OCI-LY7 (cell line): Measurements from ENCODE around the gene DNAH8. TPM values are rescaled to one million over a fixed set of nuclear protein-coding genes. Genes with fewer than 3 reads are reported as not detected.
"Not testable (repeated sequence)": the region's sequence is repeated elsewhere in the genome, so short reads cannot be mapped to it uniquely, and the experiment has no call there.

ENCODE experiments used
- BruUV-seq: library from RNA; stranded (reverse); fragments of 400-500 nt; replicated peaks from 2 replicates; lab custom pipeline; 2021; lab: Mats Ljungman, UMichigan
- CTCF ChIA-PET: fragments of 300-600 bp; sonication (Branson Sonifier 250); formaldehyde crosslinking; loops from one replicate; lab custom pipeline; 2022; ENCODE audit warnings: antibody characterized with exemption; ENCODE audit not compliant: unreplicated experiment; lab: Charles Lee
- POLR2A ChIA-PET: fragments of 300-600 bp; sonication (Branson Sonifier 250); formaldehyde crosslinking; loops from one replicate; lab custom pipeline; 2022; ENCODE audit warnings: antibody characterized with exemption; lab: Charles Lee
- DNase-seq: peaks from one replicate; pipeline ENCODE4 v3.0.0-alpha.2; 2015; ENCODE audit warnings: low spot score
- H2AFZ ChIP-seq: fragments of 200-600 bp; sonication (generic), shearing (Covaris generic); 2 replicates; pipeline ENCODE4 v1.6.1; 2014; ENCODE audit warnings: mild to moderate bottlenecking, antibody characterized with exemption, low read length, moderate library complexity
- H3K27ac ChIP-seq: fragments of 200-600 bp; sonication (generic); 2 replicates; pipeline ENCODE4 v1.5.1; 2014; ENCODE audit warnings: mixed run types, low read depth, mild to moderate bottlenecking, moderate library complexity, low read length, inconsistent platforms; ENCODE audit not compliant: poor library complexity, severe bottlenecking
- H3K36me3 ChIP-seq: fragments of 200-600 bp; sonication (generic); 2 replicates; pipeline ENCODE4 v1.6.1; 2014; ENCODE audit warnings: mild to moderate bottlenecking, antibody characterized with exemption, low read length, moderate library complexity, mixed read lengths; ENCODE audit not compliant: insufficient read depth
- H3K4me1 ChIP-seq: fragments of 200-600 bp; sonication (generic); 2 replicates; pipeline ENCODE4 v1.5.1; 2014; ENCODE audit warnings: mild to moderate bottlenecking, low read length; ENCODE audit not compliant: insufficient read depth, poor library complexity, severe bottlenecking
- H3K4me2 ChIP-seq: fragments of 200-600 bp; sonication (generic); 2 replicates; pipeline ENCODE4 v1.6.1; 2014; ENCODE audit warnings: mild to moderate bottlenecking, low read length
- H3K4me3 ChIP-seq: fragments of 200-600 bp; sonication (generic); 2 replicates; pipeline ENCODE4 v1.5.1; 2014; ENCODE audit warnings: mild to moderate bottlenecking, low read depth, low read length; ENCODE audit not compliant: poor library complexity, severe bottlenecking
- H3K79me2 ChIP-seq: fragments of 200-600 bp; sonication (generic); 2 replicates; pipeline ENCODE4 v1.6.1; 2016; ENCODE audit warnings: low read depth, mild to moderate bottlenecking, low read length, moderate library complexity, mixed read lengths; ENCODE audit not compliant: insufficient read depth
- H3K9me2 ChIP-seq: fragments of 200-600 bp; sonication (generic); 2 replicates; pipeline ENCODE4 v1.6.1; 2016; ENCODE audit warnings: mild to moderate bottlenecking, low read length, mixed read lengths; ENCODE audit not compliant: insufficient read depth
- H3K9me3 ChIP-seq: fragments of 200-600 bp; sonication (generic); 2 replicates; pipeline ENCODE4 v1.6.1; 2014; ENCODE audit warnings: mild to moderate bottlenecking, mixed run types, low read length, mixed read lengths
- H4K20me1 ChIP-seq: fragments of 200-600 bp; sonication (generic); 2 replicates; pipeline ENCODE4 v1.6.1; 2014; ENCODE audit warnings: mild to moderate bottlenecking, antibody characterized with exemption, low read length, moderate library complexity, mixed read lengths; ENCODE audit not compliant: insufficient read depth
- EZH2phosphoT487 ChIP-seq: fragments of 200-600 bp; sonication (generic); IDR thresholded peaks from 2 replicates; pipeline ENCODE4 v1.6.1; 2018; ENCODE audit warnings: low read depth, borderline replicate concordance, mild to moderate bottlenecking, mixed run types, antibody characterized with exemption, low read length, moderate library complexity, mixed read lengths
- intact Hi-C: fragments of 100-400 bp; cut with micrococcal nuclease; formaldehyde crosslinking; loops from one replicate; pipeline ENCODE4 v1.10.0; 2022; ENCODE audit not compliant: unreplicated experiment
- total RNA-seq, 2 experiments: library from RNA; depleted of rRNA in 1 of 2; stranded (reverse); fragments of >200 nt in 1 of 2; shearing (Covaris generic) in 1 of 2; gene quantifications; 2 replicates each; pipeline ENCODE4 v1.2.3, GENCODE V29; 2014 to 2022
- TF ChIP-seq, protein P1 (sequence below): fragments of 200-600 bp; sonication (generic); conservative IDR thresholded peaks from 2 replicates; pipeline ENCODE4 v1.5.1; 2014; ENCODE audit warnings: mild to moderate bottlenecking, antibody characterized with exemption, low read length, moderate library complexity, mixed read lengths

Gene DNAH8
- total RNA-seq, 2 experiments from 2014 or later, result not detected

DNA sequence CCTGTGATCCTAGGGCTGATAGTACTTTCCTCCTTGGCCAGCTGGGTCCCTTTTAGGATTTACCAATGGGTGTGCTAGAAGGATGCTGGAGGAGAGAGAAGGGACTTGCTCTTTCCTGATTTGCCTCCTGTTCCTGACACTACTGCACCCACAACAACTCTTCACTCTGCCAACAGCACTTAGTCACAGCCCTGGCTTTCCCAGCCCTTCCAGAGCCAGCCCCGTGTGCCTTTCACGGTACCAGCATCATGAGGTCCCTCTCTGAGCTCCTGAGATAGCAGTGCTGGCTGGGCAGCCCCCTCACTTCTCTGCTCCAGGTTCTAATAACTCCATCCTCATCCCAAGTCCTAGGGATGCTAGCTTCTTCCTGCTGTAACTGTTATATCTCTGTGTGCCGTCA is 80.9 kb downstream of the DNAH8 start:
- H3K4me1 ChIP-seq, result no peaks in the 10 kb centered on the region
- no peaks in the 10 kb centered on the region for H3K79me2 ChIP-seq
- H3K9me3 ChIP-seq, result no peaks in the 10 kb centered on the region
- TF ChIP-seq, protein P1, sequence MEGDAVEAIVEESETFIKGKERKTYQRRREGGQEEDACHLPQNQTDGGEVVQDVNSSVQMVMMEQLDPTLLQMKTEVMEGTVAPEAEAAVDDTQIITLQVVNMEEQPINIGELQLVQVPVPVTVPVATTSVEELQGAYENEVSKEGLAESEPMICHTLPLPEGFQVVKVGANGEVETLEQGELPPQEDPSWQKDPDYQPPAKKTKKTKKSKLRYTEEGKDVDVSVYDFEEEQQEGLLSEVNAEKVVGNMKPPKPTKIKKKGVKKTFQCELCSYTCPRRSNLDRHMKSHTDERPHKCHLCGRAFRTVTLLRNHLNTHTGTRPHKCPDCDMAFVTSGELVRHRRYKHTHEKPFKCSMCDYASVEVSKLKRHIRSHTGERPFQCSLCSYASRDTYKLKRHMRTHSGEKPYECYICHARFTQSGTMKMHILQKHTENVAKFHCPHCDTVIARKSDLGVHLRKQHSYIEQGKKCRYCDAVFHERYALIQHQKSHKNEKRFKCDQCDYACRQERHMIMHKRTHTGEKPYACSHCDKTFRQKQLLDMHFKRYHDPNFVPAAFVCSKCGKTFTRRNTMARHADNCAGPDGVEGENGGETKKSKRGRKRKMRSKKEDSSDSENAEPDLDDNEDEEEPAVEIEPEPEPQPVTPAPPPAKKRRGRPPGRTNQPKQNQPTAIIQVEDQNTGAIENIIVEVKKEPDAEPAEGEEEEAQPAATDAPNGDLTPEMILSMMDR, result no peak
- TF ChIP-seq EZH2phosphoT487, result no peak
- no peak for DNase-seq
- intact Hi-C loops, result no loop called here
- no peaks in the 10 kb centered on the region for H3K9me2 ChIP-seq
- CTCF ChIA-PET, result interaction anchor here (0.6 kb wide), 1 partner anchor 9 kb away, joined by 3 read pairs; no protein-coding TSS in a partner anchor
- no peaks in the 10 kb centered on the region for H4K20me1 ChIP-seq
- H3K4me3 ChIP-seq, result no peak overlapping the region
- H3K4me2 ChIP-seq, result no peak overlapping the region
- H3K27ac ChIP-seq, result no peak overlapping the region
- H2AFZ ChIP-seq, result no peak overlapping the region
- no TSS peak for BruUV-seq
- POLR2A ChIA-PET, result no interaction called here
- no peaks in the 10 kb centered on the region for H3K36me3 ChIP-seq

DNA sequence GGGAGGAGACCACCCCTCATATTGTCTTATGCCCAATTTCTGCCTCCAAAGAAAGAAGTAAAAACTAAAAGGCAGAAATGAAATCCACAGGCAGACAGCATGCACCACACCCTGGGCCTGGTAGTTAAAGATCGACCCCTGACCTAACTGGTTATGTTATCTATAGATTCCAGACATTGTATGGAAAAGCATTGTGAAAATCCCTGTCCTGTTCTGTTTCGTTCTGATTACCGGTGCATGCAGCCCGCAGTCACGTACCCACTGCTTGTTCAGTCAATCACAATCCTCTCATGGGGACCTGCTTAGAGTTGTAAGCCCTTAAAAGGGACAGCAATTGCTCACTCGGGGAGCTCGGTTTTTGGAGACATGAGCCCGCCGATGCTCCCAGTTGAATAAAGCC is 81.3 kb downstream of the DNAH8 start:
- H3K36me3 ChIP-seq, H2AFZ ChIP-seq, DNase-seq, H3K4me1 ChIP-seq, H3K4me3 ChIP-seq, H3K9me3 ChIP-seq, H3K9me2 ChIP-seq, intact Hi-C loops, H3K79me2 ChIP-seq, H3K27ac ChIP-seq, BruUV-seq, H3K4me2 ChIP-seq, H4K20me1 ChIP-seq: not testable (repeated sequence)
- ChIA-PET CTCF (interaction anchor here (0.6 kb wide), 1 partner anchor 8 kb away, joined by 3 read pairs; no protein-coding TSS in a partner anchor), POLR2A (interaction anchor here (0.7 kb wide), 1 partner anchor 15 kb away, joined by 3 read pairs; no protein-coding TSS in a partner anchor)

DNA sequence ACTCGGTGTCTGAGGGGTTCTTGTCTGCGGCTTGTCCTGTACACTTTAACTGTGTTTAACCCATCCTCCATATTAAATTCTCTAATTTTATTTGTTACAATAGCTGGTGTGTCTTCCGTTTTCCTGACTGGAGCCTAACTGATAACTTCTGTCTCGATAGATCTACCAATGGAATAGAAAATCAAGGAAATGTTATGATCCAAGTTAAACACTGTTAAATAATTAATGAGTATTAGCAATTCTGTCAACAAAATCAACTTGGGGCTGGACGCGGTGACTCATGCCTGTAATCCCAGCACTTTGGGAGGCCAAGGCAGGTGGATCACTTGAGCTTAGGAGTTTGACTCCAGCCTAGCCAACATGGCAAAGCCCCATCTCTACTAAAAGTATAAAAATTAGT is 81.7 kb downstream of the DNAH8 start:
- Histone ChIP-seq H3K4me2 (no peak overlapping the region), H3K27ac (no peak overlapping the region), H3K9me3 (no peaks in the 10 kb centered on the region), H3K9me2 (no peaks in the 10 kb centered on the region), H4K20me1 (no peaks in the 10 kb centered on the region), H3K4me3 (no peak overlapping the region), H2AFZ (no peak overlapping the region), H3K4me1 (no peaks in the 10 kb centered on the region), H3K36me3 (no peaks in the 10 kb centered on the region), H3K79me2 (no peaks in the 10 kb centered on the region)
- CTCF ChIA-PET, result no interaction called here
- DNase-seq, result no peak
- POLR2A ChIA-PET, result interaction anchor here (0.7 kb wide), 1 partner anchor 15 kb away, joined by 3 read pairs; no protein-coding TSS in a partner anchor
- no TSS peak for BruUV-seq
- intact Hi-C loops, result no loop called here
- TF ChIP-seq EZH2phosphoT487, result no peak
- TF ChIP-seq, protein P1, result no peak
